SK-N-MC (cell line): Measurements from ENCODE around the gene ULK3.

Experiments
- EZH2 ChIP-seq: fragments of 200-600 bp; sonication (generic); IDR thresholded peaks from one replicate; pipeline ENCODE4 v1.6.1; 2017; ENCODE audit warnings: antibody characterized with exemption
- POLR2AphosphoS5 ChIP-seq: IDR thresholded peaks from 2 replicates; pipeline ENCODE4 v1.6.1; 2012; ENCODE audit warnings: mild to moderate bottlenecking, low read depth, low read length, borderline replicate concordance

DNA sequence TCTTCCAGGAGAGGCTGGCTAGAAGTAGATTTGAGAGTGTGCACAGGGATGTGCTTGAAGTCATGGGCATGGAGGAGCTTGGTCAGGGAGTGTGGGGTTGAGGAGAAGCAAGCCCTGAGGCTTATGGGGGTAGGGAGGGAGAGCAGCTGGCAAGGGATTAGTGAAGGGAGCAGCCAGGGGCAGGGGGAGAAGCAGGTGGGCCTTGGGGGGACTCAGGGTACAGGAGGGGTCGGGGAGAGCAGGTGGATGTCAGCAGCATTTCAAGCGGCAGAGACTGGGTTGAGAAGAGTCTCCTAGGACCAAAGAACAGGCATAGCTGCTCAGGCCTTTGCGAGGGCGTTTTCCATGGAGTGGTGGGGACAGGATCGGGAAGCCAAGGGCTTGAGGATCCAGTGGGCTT, 33.7 kb downstream of the ULK3 start:
- no peak for TF ChIP-seq EZH2
- TF ChIP-seq POLR2AphosphoS5, result no peak
